WTC11 (cell line): ENCODE data around the gene TBCCD1. TPM values are rescaled to one million over a fixed set of nuclear protein-coding genes. Genes with fewer than 3 reads are reported as not detected.

ENCODE experiments used
- ATAC-seq: fragments of 200-7000 bp; cut with Tn5 transposase; 2 replicates; pipeline ENCODE4 v1.10.0; 2021; ENCODE audit warnings: mild to moderate bottlenecking, moderate library complexity
- CTCF ChIA-PET: fragments of 300-600 bp; sonication (Branson Sonifier 250); formaldehyde crosslinking; loops from one replicate; lab custom pipeline; 2021; ENCODE audit warnings: antibody characterized with exemption; lab: Charles Lee
- POLR2A ChIA-PET: fragments of 350-600 bp; sonication (Branson Sonifier 250); formaldehyde crosslinking; loops from one replicate; lab custom pipeline; 2021; ENCODE audit warnings: antibody characterized with exemption; lab: Charles Lee
- DNase-seq: peaks from one replicate; pipeline ENCODE4 v3.0.0; 2021; ENCODE audit warnings: low spot score
- H3K27ac Mint-ChIP-seq: 2 replicates; pipeline ENCODE4 v1.8.0; 2021; ENCODE audit warnings: mixed read lengths
- H3K27me3 Mint-ChIP-seq: 2 replicates; pipeline ENCODE4 v1.8.0; 2021; ENCODE audit warnings: low read depth, mild to moderate bottlenecking, moderate library complexity, mixed read lengths
- H3K36me3 Mint-ChIP-seq: 2 replicates; pipeline ENCODE4 v1.8.0; 2021; ENCODE audit warnings: mixed read lengths
- H3K4me1 Mint-ChIP-seq: 2 replicates; pipeline ENCODE4 v1.8.0; 2022; ENCODE audit warnings: mixed read lengths
- H3K4me3 Mint-ChIP-seq: 2 replicates; pipeline ENCODE4 v1.8.0; 2021; ENCODE audit warnings: mild to moderate bottlenecking, moderate library complexity, mixed read lengths
- H3K9me3 Mint-ChIP-seq: 2 replicates; pipeline ENCODE4 v1.8.0; 2021; ENCODE audit warnings: mixed read lengths
- ATF3 ChIP-seq: sonication (generic); formaldehyde crosslinking; conservative IDR thresholded peaks from 2 replicates; pipeline ENCODE4 v1.8.1; 2022; ENCODE audit warnings: mild to moderate bottlenecking, missing genetic modification reagents
- CREB1 ChIP-seq: sonication (generic); formaldehyde crosslinking; IDR thresholded peaks from 2 replicates; pipeline ENCODE4 v1.8.0; 2023; ENCODE audit warnings: mild to moderate bottlenecking, missing genetic modification reagents
- CTCF ChIP-seq: fragments of 200-600 bp; IDR thresholded peaks from 2 replicates; pipeline ENCODE4 v1.8.0; 2022; ENCODE audit warnings: antibody characterized with exemption
- EMX1 ChIP-seq: fragments of 250-450 bp; sonication (Bioruptor Pico); IDR thresholded peaks from 2 replicates; pipeline ENCODE4 v1.8.0; 2021; ENCODE audit warnings: mild to moderate bottlenecking
- FOXP1 ChIP-seq: sonication (generic); formaldehyde crosslinking; IDR thresholded peaks from 2 replicates; pipeline ENCODE4 v1.8.0; 2022; ENCODE audit warnings: missing genetic modification reagents, mild to moderate bottlenecking, moderate library complexity, borderline replicate concordance
- IRF1 ChIP-seq: sonication (generic); formaldehyde crosslinking; IDR thresholded peaks from 2 replicates; pipeline ENCODE4 v1.8.0; 2023; ENCODE audit warnings: missing genetic modification reagents
- JAZF1 ChIP-seq: fragments of 250-450 bp; sonication (Bioruptor Pico); IDR thresholded peaks from 2 replicates; pipeline ENCODE4 v1.9.0; 2021; ENCODE audit warnings: moderate library complexity, mild to moderate bottlenecking, inconsistent platforms
- MAX ChIP-seq: sonication (generic); formaldehyde crosslinking; IDR thresholded peaks from 2 replicates; pipeline ENCODE4 v1.8.0; 2022; ENCODE audit warnings: mild to moderate bottlenecking, missing genetic modification reagents
- MLX ChIP-seq: sonication (generic); formaldehyde crosslinking; IDR thresholded peaks from 2 replicates; pipeline ENCODE4 v1.8.1; 2023; ENCODE audit warnings: mild to moderate bottlenecking, missing genetic modification reagents, moderate library complexity
- NR2C2 ChIP-seq: sonication (generic); formaldehyde crosslinking; IDR thresholded peaks from 2 replicates; pipeline ENCODE4 v1.8.0; 2022; ENCODE audit warnings: mild to moderate bottlenecking, missing genetic modification reagents
- PRDM15 ChIP-seq: sonication (generic); formaldehyde crosslinking; IDR thresholded peaks from 2 replicates; pipeline ENCODE4 v1.8.0; 2022; ENCODE audit warnings: missing genetic modification reagents
- PREB ChIP-seq: sonication (generic); formaldehyde crosslinking; IDR thresholded peaks from 2 replicates; pipeline ENCODE4 v1.8.1; 2022; ENCODE audit warnings: mild to moderate bottlenecking, missing genetic modification reagents, moderate library complexity, borderline replicate concordance
- SMAD3 ChIP-seq: sonication (generic); formaldehyde crosslinking; IDR thresholded peaks from 2 replicates; pipeline ENCODE4 v1.8.0; 2022; ENCODE audit warnings: missing genetic modification reagents, mild to moderate bottlenecking, borderline replicate concordance
- TCF7 ChIP-seq: sonication (generic); formaldehyde crosslinking; IDR thresholded peaks from 2 replicates; pipeline ENCODE4 v1.8.0; 2022; ENCODE audit warnings: mild to moderate bottlenecking, low read depth, missing genetic modification reagents, moderate library complexity
- TEAD4 ChIP-seq: sonication (generic); formaldehyde crosslinking; IDR thresholded peaks from 2 replicates; pipeline ENCODE4 v1.8.0; 2022; ENCODE audit warnings: mild to moderate bottlenecking, missing genetic modification reagents
- ZNF219 ChIP-seq: sonication (generic); formaldehyde crosslinking; IDR thresholded peaks from 2 replicates; pipeline ENCODE4 v1.8.0; 2023; ENCODE audit warnings: missing genetic modification reagents, mild to moderate bottlenecking, borderline replicate concordance
- ZNF232 ChIP-seq: sonication (generic); formaldehyde crosslinking; IDR thresholded peaks from 2 replicates; pipeline ENCODE4 v1.8.0; 2022; ENCODE audit warnings: mild to moderate bottlenecking, missing genetic modification reagents
- ZNF281 ChIP-seq: sonication (generic); formaldehyde crosslinking; IDR thresholded peaks from 2 replicates; pipeline ENCODE4 v1.8.0; 2023; ENCODE audit warnings: mild to moderate bottlenecking, missing genetic modification reagents
- ZNF532 ChIP-seq: fragments of 250-450 bp; sonication (Bioruptor Pico); IDR thresholded peaks from 2 replicates; pipeline ENCODE4 v1.9.0; 2021; ENCODE audit warnings: mild to moderate bottlenecking, borderline replicate concordance
- total RNA-seq: library from RNA; stranded (reverse); gene quantifications from 3 replicates; pipeline ENCODE4 v1.2.3, GENCODE V29; 2021

The TBCCD1 gene
- total RNA-seq, 1 experiment from 2014 or later: 10.6 TPM

GRCh38 chr3:186594591-186595113 lies 27.5 kb upstream of the TBCCD1 start:
- Mint-ChIP-seq H3K27ac (no peak overlapping the region), H3K9me3 (no peaks in the 10 kb centered on the region), H3K36me3 (no peaks in the 10 kb centered on the region), H3K4me1 (peaks cover 6% of the 10 kb centered on the region), H3K27me3 (peaks cover 6% of the 10 kb centered on the region; the same call in 1 of the 2 replicates), H3K4me3 (no peak overlapping the region)
- ChIA-PET CTCF (no interaction called here), POLR2A (no interaction called here)
- no peak for TF ChIP-seq ZNF219 (CRISPR knock-in tag)
- no peak for TF ChIP-seq ZNF232
- TF ChIP-seq EMX1 (CRISPR knock-in tag): no peak
- no peak for TF ChIP-seq PRDM15
- TF ChIP-seq CTCF: no peak
- no peak for TF ChIP-seq SMAD3 (CRISPR knock-in tag)
- TF ChIP-seq ZNF281 (CRISPR knock-in tag): no peak
- TF ChIP-seq FOXP1: no peak
- no peak for TF ChIP-seq NR2C2 (CRISPR knock-in tag)
- TF ChIP-seq ZNF532 (CRISPR knock-in tag): no peak
- TF ChIP-seq CREB1 (CRISPR knock-in tag): no peak
- TF ChIP-seq MLX (CRISPR knock-in tag): no peak
- no peak for TF ChIP-seq ATF3 (CRISPR knock-in tag)
- TF ChIP-seq TEAD4 (CRISPR knock-in tag): no peak
- TF ChIP-seq IRF1 (CRISPR knock-in tag): no peak
- TF ChIP-seq TCF7 (CRISPR knock-in tag): no peak
- TF ChIP-seq JAZF1 (CRISPR knock-in tag): no peak
- TF ChIP-seq PREB (CRISPR knock-in tag): no peak
- no peak for TF ChIP-seq MAX (CRISPR knock-in tag)
- no peak; the same call in 1 of the 2 replicates for ATAC-seq
- DNase-seq: no peak
